GM12873 (cell line): ENCODE measurements around the gene SPACA6.

ENCODE experiments used
- TF ChIP-seq, protein P1 (sequence below): IDR thresholded peaks from 2 replicates; pipeline ENCODE4 v1.5.1; 2012; ENCODE audit warnings: low read depth, mild to moderate bottlenecking, moderate library complexity, low read length, control low read depth; ENCODE audit not compliant: insufficient read depth; ENCODE audit errors: missing control alignments

SPACA6 gene

DNA sequence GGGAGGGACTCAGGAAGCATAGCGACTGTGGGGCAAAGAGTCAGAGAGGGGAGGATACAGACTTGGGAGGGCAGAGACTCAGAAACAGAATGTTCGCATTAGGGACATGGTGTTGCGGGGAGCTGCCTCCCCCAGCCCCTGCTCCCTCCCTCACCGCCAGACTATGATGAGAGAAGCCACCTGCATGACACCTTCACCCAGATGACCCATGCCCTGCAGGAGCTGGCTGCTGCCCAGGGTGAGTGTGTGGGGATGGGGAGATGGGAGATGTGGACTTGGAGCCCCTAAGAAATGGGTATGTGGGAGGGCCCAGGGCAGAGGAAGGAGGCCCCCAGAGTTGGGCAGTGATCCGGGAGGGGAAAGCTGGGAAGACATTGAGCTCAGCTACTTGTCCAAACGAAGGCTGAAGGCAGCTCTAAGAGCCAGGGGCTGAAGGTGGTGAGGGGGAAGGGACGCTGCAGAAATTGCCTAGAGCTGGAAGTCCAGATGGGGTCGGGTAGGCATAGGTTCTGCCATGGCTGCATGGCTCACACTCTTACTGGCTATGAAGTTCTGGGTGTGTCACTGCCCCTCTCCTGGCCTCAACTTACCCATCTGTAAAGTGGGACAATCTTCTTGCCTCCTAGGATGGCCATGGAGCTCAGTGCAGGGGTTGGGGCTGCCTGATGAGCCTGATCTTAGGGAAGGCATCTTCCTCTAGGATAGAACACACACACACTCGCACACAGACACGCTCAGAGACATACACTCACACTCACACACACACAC is 1.4 kb downstream of the SPACA6 start:
- TF ChIP-seq, protein P1, sequence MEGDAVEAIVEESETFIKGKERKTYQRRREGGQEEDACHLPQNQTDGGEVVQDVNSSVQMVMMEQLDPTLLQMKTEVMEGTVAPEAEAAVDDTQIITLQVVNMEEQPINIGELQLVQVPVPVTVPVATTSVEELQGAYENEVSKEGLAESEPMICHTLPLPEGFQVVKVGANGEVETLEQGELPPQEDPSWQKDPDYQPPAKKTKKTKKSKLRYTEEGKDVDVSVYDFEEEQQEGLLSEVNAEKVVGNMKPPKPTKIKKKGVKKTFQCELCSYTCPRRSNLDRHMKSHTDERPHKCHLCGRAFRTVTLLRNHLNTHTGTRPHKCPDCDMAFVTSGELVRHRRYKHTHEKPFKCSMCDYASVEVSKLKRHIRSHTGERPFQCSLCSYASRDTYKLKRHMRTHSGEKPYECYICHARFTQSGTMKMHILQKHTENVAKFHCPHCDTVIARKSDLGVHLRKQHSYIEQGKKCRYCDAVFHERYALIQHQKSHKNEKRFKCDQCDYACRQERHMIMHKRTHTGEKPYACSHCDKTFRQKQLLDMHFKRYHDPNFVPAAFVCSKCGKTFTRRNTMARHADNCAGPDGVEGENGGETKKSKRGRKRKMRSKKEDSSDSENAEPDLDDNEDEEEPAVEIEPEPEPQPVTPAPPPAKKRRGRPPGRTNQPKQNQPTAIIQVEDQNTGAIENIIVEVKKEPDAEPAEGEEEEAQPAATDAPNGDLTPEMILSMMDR, result no peak

DNA sequence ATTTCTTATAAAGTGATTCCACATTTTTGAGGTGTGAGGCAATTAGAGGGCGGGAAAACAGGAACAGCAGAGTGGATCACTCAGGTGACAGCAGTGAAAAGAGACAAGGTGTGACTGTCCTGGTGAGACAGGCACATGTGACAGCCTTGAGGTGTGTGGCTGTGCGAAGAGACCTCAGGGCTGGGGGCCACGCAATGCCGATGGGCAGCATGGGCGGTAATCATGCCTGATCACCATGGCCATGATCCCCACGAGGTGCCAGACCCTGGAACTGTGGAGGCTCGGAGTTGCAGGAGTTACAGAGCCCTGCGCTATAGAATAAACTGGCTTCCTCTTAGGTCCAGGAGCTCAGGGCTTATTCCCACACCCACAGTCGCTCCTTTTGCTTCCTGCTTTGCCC is 2.0 kb downstream of the SPACA6 start:
- TF ChIP-seq, protein P1, result no peak

- TF ChIP-seq, protein P1, result no peak
Measured at GRCh38 chr19:51695702-51696315, 2.7 kb downstream of the SPACA6 start.

GRCh38 chr19:51696606-51697005 is 3.5 kb downstream of the SPACA6 start:
- TF ChIP-seq, protein P1, result no peak

DNA sequence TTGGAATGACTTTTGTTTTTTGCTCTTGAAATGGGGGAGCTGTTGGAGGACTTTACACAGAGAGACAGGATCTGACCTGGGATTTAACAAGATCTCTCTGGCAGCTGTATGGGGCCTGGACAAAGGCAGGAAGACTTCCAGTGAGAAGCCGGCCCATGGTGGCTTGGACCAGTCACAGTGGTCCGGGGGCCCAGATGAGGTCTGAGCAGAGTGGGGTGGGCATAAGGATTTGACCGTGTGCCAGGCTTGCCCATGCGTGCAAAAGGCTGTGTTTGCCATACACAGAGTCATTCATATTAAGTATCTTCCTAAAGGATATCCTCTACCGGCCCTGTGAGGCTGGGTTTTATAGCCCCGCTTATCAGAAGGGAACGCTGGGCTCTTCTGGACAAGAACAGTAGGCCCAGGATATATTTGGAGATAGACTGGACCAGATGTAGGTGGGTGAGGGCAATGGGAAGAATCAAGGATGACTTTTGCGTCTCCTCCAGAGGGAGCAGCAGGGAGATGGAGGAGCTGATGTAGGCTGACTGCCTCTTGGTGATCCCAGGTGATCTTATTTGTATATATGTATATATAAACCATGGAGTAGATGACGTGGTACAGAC is 4.1 kb downstream of the SPACA6 start:
- TF ChIP-seq, protein P1, result no peak

DNA sequence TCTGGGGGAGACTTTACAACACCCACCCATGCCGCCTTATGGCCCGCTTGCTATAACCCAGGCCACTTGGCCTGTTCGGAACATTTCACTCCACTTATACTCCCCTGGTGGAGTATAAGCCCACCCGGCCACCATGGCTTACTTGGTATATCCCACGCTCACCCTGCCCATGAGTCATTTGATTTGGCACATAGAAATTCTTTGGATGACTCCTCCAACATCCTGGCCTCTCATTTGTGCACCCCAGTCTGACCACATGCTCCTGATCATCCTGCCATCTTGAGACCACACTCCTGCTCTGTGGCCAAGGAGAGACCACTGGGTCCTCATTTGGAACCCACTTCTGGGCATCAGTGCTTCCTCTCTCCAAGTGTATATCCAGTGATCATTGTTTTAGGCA is 5.2 kb downstream of the SPACA6 start:
- TF ChIP-seq, protein P1, result no peak

DNA sequence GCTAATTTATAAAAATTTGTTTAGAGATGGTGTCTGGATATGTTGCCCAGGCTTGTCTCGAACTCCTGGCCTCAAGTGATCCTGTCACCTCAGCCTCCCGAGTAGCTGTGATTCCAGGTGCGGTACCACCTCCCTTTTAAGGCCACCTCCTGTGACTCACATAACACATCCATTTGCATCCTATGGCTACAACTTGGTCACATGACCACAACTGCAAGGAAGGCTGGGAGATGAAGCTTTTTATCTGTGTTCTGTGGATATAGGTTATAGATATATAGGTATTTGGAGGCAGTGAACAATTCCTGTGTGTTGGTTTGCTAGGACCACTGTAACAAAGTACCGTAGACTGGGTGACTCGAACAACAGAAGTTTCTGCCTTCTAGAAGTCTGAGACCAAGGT is 6.0 kb downstream of the SPACA6 start:
- TF ChIP-seq, protein P1, result no peak
